Measurements from ENCODE around the gene SFRP5. TPM values are rescaled to one million over a fixed set of nuclear protein-coding genes. Genes with fewer than 3 reads are reported as not detected.

SFRP5 gene
- total RNA-seq, 1 donor from 2014 or later: not detected

DNA sequence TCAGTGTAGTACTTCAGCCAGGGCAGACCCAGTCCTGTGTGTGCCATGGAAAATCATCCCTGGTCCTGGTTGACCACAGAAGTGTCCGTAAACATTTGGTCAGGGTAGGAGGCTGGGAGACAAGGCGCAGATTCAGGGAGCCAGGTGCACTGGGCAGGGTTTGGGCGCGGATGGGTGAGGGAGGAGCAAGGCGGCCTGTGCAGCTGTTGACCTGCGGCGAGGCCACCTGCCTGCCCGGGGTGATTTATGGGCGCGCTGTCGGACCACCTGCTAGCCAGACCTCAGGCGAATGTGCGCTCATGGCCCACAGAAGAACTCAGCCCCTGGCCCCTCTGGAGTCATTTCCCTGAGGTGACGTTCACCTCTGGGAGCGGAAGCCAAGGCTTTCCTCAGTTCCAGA is 6.6 kb downstream of the SFRP5 start:
- no peak overlapping the region for H3K27ac Mint-ChIP-seq
- peaks cover 6% of the 10 kb centered on the region for H3K36me3 Mint-ChIP-seq
- no peaks in the 10 kb centered on the region for H3K36me3 ChIP-seq
- peaks cover 43% of the 10 kb centered on the region for H4K20me1 ChIP-seq (ENCODE audit: low read depth)
- H2AFZ ChIP-seq (replicated peaks): no peak overlapping the region
- H3F3A ChIP-seq (ENCODE audit: low read depth): peaks cover 13% of the 10 kb centered on the region
- no peak overlapping the region for H3K27ac ChIP-seq
- H3K9me3 Mint-ChIP-seq: no peaks in the 10 kb centered on the region
- H3K4me3 ChIP-seq: no peak overlapping the region
- peaks cover 15% of the 10 kb centered on the region for H3K27me3 Mint-ChIP-seq (ENCODE audit: insufficient read depth, low read depth)
- peaks cover 26% of the 10 kb centered on the region for H3K27me3 ChIP-seq
- no peaks in the 10 kb centered on the region for H3K79me2 ChIP-seq (ENCODE audit: low read depth)
- H3K9ac ChIP-seq: no peak overlapping the region
- peaks cover 21% of the 10 kb centered on the region for H3K4me1 Mint-ChIP-seq
- TF ChIP-seq EZH2phosphoT487 (IDR thresholded peaks at IDR 0.05) (no peak), EZH2 (IDR thresholded peaks at IDR 0.05) (no peak)
- TF ChIP-seq, protein P1, sequence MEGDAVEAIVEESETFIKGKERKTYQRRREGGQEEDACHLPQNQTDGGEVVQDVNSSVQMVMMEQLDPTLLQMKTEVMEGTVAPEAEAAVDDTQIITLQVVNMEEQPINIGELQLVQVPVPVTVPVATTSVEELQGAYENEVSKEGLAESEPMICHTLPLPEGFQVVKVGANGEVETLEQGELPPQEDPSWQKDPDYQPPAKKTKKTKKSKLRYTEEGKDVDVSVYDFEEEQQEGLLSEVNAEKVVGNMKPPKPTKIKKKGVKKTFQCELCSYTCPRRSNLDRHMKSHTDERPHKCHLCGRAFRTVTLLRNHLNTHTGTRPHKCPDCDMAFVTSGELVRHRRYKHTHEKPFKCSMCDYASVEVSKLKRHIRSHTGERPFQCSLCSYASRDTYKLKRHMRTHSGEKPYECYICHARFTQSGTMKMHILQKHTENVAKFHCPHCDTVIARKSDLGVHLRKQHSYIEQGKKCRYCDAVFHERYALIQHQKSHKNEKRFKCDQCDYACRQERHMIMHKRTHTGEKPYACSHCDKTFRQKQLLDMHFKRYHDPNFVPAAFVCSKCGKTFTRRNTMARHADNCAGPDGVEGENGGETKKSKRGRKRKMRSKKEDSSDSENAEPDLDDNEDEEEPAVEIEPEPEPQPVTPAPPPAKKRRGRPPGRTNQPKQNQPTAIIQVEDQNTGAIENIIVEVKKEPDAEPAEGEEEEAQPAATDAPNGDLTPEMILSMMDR (IDR thresholded peaks at IDR 0.05): no peak
- H3K4me3 Mint-ChIP-seq: no peak overlapping the region
- no peak for DNase-seq (ENCODE audit: low spot score)
- peaks cover 15% of the 10 kb centered on the region for H3K4me1 ChIP-seq
- H3K9me3 ChIP-seq (ENCODE audit: low read depth): no peaks in the 10 kb centered on the region
- no peak overlapping the region for H3K4me2 ChIP-seq

DNA sequence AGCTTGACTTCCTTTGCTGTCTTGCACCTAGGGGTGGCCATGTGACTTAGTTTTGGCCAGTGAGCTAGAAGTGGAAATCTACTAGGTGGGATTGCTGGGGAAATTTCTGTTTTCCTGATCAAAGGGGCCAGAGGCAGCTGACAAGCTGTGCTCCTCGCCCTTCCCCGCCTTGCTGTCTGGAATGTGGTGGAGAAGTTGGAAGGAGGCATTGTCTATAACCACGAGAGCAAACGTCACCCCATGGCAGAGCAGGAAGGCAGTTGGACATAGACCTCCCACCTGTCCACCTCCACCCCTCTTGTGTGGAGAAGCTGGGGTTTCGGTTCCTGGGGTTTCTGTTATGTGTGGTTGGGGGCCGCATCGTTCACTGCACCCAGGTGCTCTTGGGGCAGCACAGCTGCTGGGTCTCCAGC is 7.3 kb downstream of the SFRP5 start:
- peaks cover 13% of the 10 kb centered on the region for H3F3A ChIP-seq (ENCODE audit: low read depth)
- Mint-ChIP-seq H3K4me1 (peaks cover 21% of the 10 kb centered on the region), H3K27ac (no peak overlapping the region), H3K27me3 (ENCODE audit: insufficient read depth, low read depth) (peaks cover 10% of the 10 kb centered on the region), H3K36me3 (peaks cover 6% of the 10 kb centered on the region), H3K9me3 (no peaks in the 10 kb centered on the region), H3K4me3 (no peak overlapping the region)
- H2AFZ ChIP-seq (replicated peaks): no peak overlapping the region
- peaks cover 20% of the 10 kb centered on the region for H3K27me3 ChIP-seq
- no peak overlapping the region for H3K27ac ChIP-seq
- TF ChIP-seq EZH2phosphoT487 (IDR thresholded peaks at IDR 0.05): no peak
- no peak for TF ChIP-seq EZH2 (IDR thresholded peaks at IDR 0.05)
- TF ChIP-seq, protein P1 (IDR thresholded peaks at IDR 0.05): no peak
- no peak overlapping the region for H3K4me2 ChIP-seq
- no peaks in the 10 kb centered on the region for H3K9me3 ChIP-seq (ENCODE audit: low read depth)
- peaks cover 48% of the 10 kb centered on the region for H4K20me1 ChIP-seq (ENCODE audit: low read depth)
- no peaks in the 10 kb centered on the region for H3K36me3 ChIP-seq
- no peak overlapping the region for H3K4me3 ChIP-seq
- peaks cover 15% of the 10 kb centered on the region for H3K4me1 ChIP-seq
- no peak for DNase-seq (ENCODE audit: low spot score)
- H3K9ac ChIP-seq: no peak overlapping the region
- no peaks in the 10 kb centered on the region for H3K79me2 ChIP-seq (ENCODE audit: low read depth)

DNA sequence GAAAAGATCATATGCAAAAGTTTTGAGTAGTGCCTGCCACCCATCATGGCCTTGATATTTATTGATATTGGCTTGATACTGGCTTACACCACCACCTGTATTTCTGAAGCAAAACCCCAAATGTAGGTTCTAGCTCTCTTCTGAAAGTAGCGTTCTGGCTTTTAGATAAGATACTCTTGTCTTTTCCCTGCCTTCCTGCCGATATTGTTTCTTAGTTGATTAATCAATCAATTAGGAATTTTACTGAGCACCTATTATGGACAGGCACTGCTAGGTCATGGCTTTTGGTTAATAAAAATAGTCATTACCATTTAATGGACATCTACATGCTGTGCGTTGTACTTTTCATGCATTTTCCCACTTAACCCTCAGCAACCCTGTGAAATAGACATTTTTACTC is 7.9 kb downstream of the SFRP5 start:
- Histone ChIP-seq H2AFZ (replicated peaks) (no peak overlapping the region), H3K27me3 (peaks cover 14% of the 10 kb centered on the region), H3F3A (ENCODE audit: low read depth) (peaks cover 13% of the 10 kb centered on the region), H3K9me3 (ENCODE audit: low read depth) (no peaks in the 10 kb centered on the region), H3K27ac (no peak overlapping the region), H3K4me3 (no peak overlapping the region), H3K36me3 (no peaks in the 10 kb centered on the region), H3K9ac (no peak overlapping the region), H3K4me2 (no peak overlapping the region), H3K4me1 (peaks cover 15% of the 10 kb centered on the region), H3K79me2 (ENCODE audit: low read depth) (no peaks in the 10 kb centered on the region), H4K20me1 (ENCODE audit: low read depth) (peaks cover 52% of the 10 kb centered on the region)
- H3K36me3 Mint-ChIP-seq: peaks cover 4% of the 10 kb centered on the region
- no peak for DNase-seq (ENCODE audit: low spot score)
- TF ChIP-seq, protein P1 (IDR thresholded peaks at IDR 0.05): no peak
- TF ChIP-seq EZH2 (IDR thresholded peaks at IDR 0.05): no peak
- no peak for TF ChIP-seq EZH2phosphoT487 (IDR thresholded peaks at IDR 0.05)
- no peak overlapping the region for H3K4me3 Mint-ChIP-seq
- H3K27ac Mint-ChIP-seq: no peak overlapping the region
- H3K4me1 Mint-ChIP-seq: peaks cover 21% of the 10 kb centered on the region
- H3K27me3 Mint-ChIP-seq (ENCODE audit: insufficient read depth, low read depth): peaks cover 6% of the 10 kb centered on the region
- H3K9me3 Mint-ChIP-seq: no peaks in the 10 kb centered on the region
